OCI-LY3 (cell line): ENCODE results near the gene RREB1.

Source experiments
- H2AFZ ChIP-seq: fragments of 200-600, 300-600 bp; shearing (Covaris generic); 2 replicates; pipeline ENCODE4 v1.6.0; 2014; ENCODE audit warnings: antibody characterized with exemption, low read depth, low read length
- H3K27ac ChIP-seq: fragments of 200-600, 300-600 bp; sonication (generic); 2 replicates; pipeline ENCODE4 v1.5.1; 2014; ENCODE audit warnings: mild to moderate bottlenecking, low read length, moderate library complexity, mixed read lengths
- H3K27me3 ChIP-seq: fragments of 200-600, 300-600 bp; sonication (generic); 2 replicates; pipeline ENCODE4 v1.6.1; 2014; ENCODE audit warnings: low read depth, low read length, mixed read lengths
- H3K36me3 ChIP-seq: fragments of 200-600, 300-600 bp; sonication (generic); replicated peaks from 2 replicates; pipeline ENCODE3; 2014; ENCODE audit warnings: low read depth, low read length, mixed read lengths
- H3K4me1 ChIP-seq: fragments of 300-600, 200-600 bp; sonication (generic); 2 replicates; pipeline ENCODE4 v1.6.1; 2014; ENCODE audit warnings: low read length, mixed read lengths
- H3K4me2 ChIP-seq: fragments of 200-600, 300-600 bp; sonication (generic); 2 replicates; pipeline ENCODE4 v1.6.1; 2014; ENCODE audit warnings: low read length, mixed read lengths
- H3K4me3 ChIP-seq: fragments of 300-600, 200-600 bp; sonication (generic); 2 replicates; pipeline ENCODE4 v1.5.1; 2014; ENCODE audit warnings: antibody characterized with exemption, mild to moderate bottlenecking, low read length, moderate library complexity
- H3K79me2 ChIP-seq: fragments of 300-600, 200-600 bp; shearing (Covaris generic); 2 replicates; pipeline ENCODE4 v1.6.1; 2014; ENCODE audit warnings: mild to moderate bottlenecking, low read length, mixed read lengths
- H3K9ac ChIP-seq: fragments of 300-600, 200-600 bp; shearing (Covaris generic); 2 replicates; pipeline ENCODE4 v1.6.0; 2014; ENCODE audit warnings: mild to moderate bottlenecking, low read length, moderate library complexity
- H3K9me3 ChIP-seq: fragments of 200-600, 300-600 bp; shearing (Covaris generic); 2 replicates; pipeline ENCODE4 v1.6.1; 2014; ENCODE audit warnings: low read length, mixed read lengths; ENCODE audit not compliant: insufficient read depth
- H4K20me1 ChIP-seq: fragments of 200-600, 300-600 bp; sonication (generic); 2 replicates; pipeline ENCODE4 v1.6.1; 2016; ENCODE audit warnings: low read length, mixed read lengths; ENCODE audit not compliant: insufficient read depth
- CTCF ChIP-seq: fragments of 200-600, 300-600 bp; sonication (generic); IDR thresholded peaks from 2 replicates; pipeline ENCODE4 v1.5.1; 2014; ENCODE audit warnings: antibody characterized with exemption, low read length, low read depth
- EZH2phosphoT487 ChIP-seq: fragments of 200-600 bp; shearing (Covaris generic); IDR thresholded peaks from 2 replicates; pipeline ENCODE4 v1.6.1; 2018; ENCODE audit warnings: antibody characterized with exemption, mixed run types, low read depth

Gene RREB1

GRCh38 chr6:7180751-7181150 is 73.0 kb downstream of the RREB1 start:
- H3K27ac ChIP-seq, result no peak overlapping the region
- H3K9me3 ChIP-seq, result no peaks in the 10 kb centered on the region
- no peak overlapping the region for H3K9ac ChIP-seq
- peaks cover 12% of the 10 kb centered on the region for H3K36me3 ChIP-seq
- H2AFZ ChIP-seq, result no peak overlapping the region
- H3K4me3 ChIP-seq, result no peak overlapping the region
- no peaks in the 10 kb centered on the region for H3K4me1 ChIP-seq
- TF ChIP-seq EZH2phosphoT487 (no peak), CTCF (no peak)
- peaks cover 11% of the 10 kb centered on the region for H4K20me1 ChIP-seq
- H3K4me2 ChIP-seq, result no peak overlapping the region
- H3K79me2 ChIP-seq, result 0 out of 2 replicates have a peak, but pooled peaks cover 4% of the 10 kb centered on the region
- no peaks in the 10 kb centered on the region for H3K27me3 ChIP-seq

- H3K27ac ChIP-seq, result no peak overlapping the region
- no peak overlapping the region for H3K4me3 ChIP-seq
- H2AFZ ChIP-seq, result no peak overlapping the region
- no peaks in the 10 kb centered on the region for H3K27me3 ChIP-seq
- TF ChIP-seq EZH2phosphoT487 (no peak), CTCF (no peak)
- H3K9ac ChIP-seq, result no peak overlapping the region
- peaks cover 25% of the 10 kb centered on the region for H3K36me3 ChIP-seq
- peaks cover 7% of the 10 kb centered on the region; the same call in 1 of the 2 replicates for H3K79me2 ChIP-seq
- no peak overlapping the region for H3K4me2 ChIP-seq
- H3K4me1 ChIP-seq, result peaks cover 16% of the 10 kb centered on the region
- peaks cover 4% of the 10 kb centered on the region for H4K20me1 ChIP-seq
- no peaks in the 10 kb centered on the region for H3K9me3 ChIP-seq
These were observed 75.9 kb downstream of the RREB1 start for GRCh38 chr6:7183707-7184106.

GRCh38 chr6:7184502-7184901 is 76.7 kb downstream of the RREB1 start:
- Histone ChIP-seq H2AFZ (no peak overlapping the region), H3K79me2 (peaks cover 7% of the 10 kb centered on the region; the same call in 1 of the 2 replicates), H3K27me3 (no peaks in the 10 kb centered on the region), H3K4me3 (no peak overlapping the region), H3K36me3 (peaks cover 33% of the 10 kb centered on the region), H3K4me1 (peaks cover 24% of the 10 kb centered on the region), H3K27ac (no peak overlapping the region), H3K4me2 (no peak overlapping the region), H3K9me3 (no peaks in the 10 kb centered on the region), H4K20me1 (peaks cover 4% of the 10 kb centered on the region), H3K9ac (no peak overlapping the region)
- TF ChIP-seq CTCF, result no peak
- no peak for TF ChIP-seq EZH2phosphoT487

- H3K27me3 ChIP-seq, result no peaks in the 10 kb centered on the region
- H3K9me3 ChIP-seq, result no peaks in the 10 kb centered on the region
- H3K36me3 ChIP-seq, result peaks cover 43% of the 10 kb centered on the region
- TF ChIP-seq CTCF, result no peak
- TF ChIP-seq EZH2phosphoT487, result no peak
- no peak overlapping the region for H2AFZ ChIP-seq
- no peak overlapping the region for H3K9ac ChIP-seq
- H3K4me3 ChIP-seq, result no peak overlapping the region
- no peak overlapping the region for H3K27ac ChIP-seq
- no peak overlapping the region for H3K4me2 ChIP-seq
- H3K79me2 ChIP-seq, result peaks cover 7% of the 10 kb centered on the region; the same call in 1 of the 2 replicates
- H4K20me1 ChIP-seq, result peaks cover 4% of the 10 kb centered on the region
- H3K4me1 ChIP-seq, result peaks cover 24% of the 10 kb centered on the region
These were observed 77.8 kb downstream of the RREB1 start for GRCh38 chr6:7185561-7185960.
